ENCODE results near the gene XKR7. TPM values are rescaled to one million over a fixed set of nuclear protein-coding genes. Genes with fewer than 3 reads are reported as not detected.

Gene XKR7
- total RNA-seq, 4 donors from 2014 or later = not detected

GRCh38 chr20:31922181-31922580 is 45.8 kb upstream of the XKR7 start:
- DNase-seq (ENCODE audit: low spot score in 2 of 2) = no peak
- TF ChIP-seq EP300 (IDR thresholded peaks at IDR 0.05) = no peak
- TF ChIP-seq CTCF (IDR thresholded peaks at IDR 0.05) = no peak
- no peak for TF ChIP-seq POLR2AphosphoS5 (IDR thresholded peaks at IDR 0.05)
- no peak for TF ChIP-seq POLR2A (IDR thresholded peaks at IDR 0.05)
- no peak overlapping the region for H3K27ac ChIP-seq
- H3K4me3 ChIP-seq = no peak overlapping the region
- no peaks in the 10 kb centered on the region for H3K4me1 ChIP-seq
- H3K36me3 ChIP-seq = no peaks in the 10 kb centered on the region
- WGBS = 72% methylated on average over 4 of the region's 4 CpGs
- H3K9me3 ChIP-seq = no peaks in the 10 kb centered on the region
- peaks cover 9% of the 10 kb centered on the region for H3K27me3 ChIP-seq

GRCh38 chr20:31922588-31922987 is 45.4 kb upstream of the XKR7 start:
- 90% methylated on average over 4 of the region's 4 CpGs for WGBS
- Histone ChIP-seq H3K9me3 (no peaks in the 10 kb centered on the region), H3K4me1 (no peaks in the 10 kb centered on the region), H3K27me3 (peaks cover 9% of the 10 kb centered on the region), H3K4me3 (no peak overlapping the region), H3K36me3 (no peaks in the 10 kb centered on the region), H3K27ac (no peak overlapping the region)
- DNase-seq (ENCODE audit: low spot score in 2 of 2) = no peak
- TF ChIP-seq POLR2AphosphoS5 (IDR thresholded peaks at IDR 0.05) = no peak
- TF ChIP-seq CTCF (IDR thresholded peaks at IDR 0.05) = no peak
- TF ChIP-seq EP300 (IDR thresholded peaks at IDR 0.05) = no peak
- TF ChIP-seq POLR2A (IDR thresholded peaks at IDR 0.05) = no peak

- Histone ChIP-seq H3K9me3 (no peaks in the 10 kb centered on the region), H3K4me1 (no peaks in the 10 kb centered on the region), H3K27me3 (peaks cover 7% of the 10 kb centered on the region), H3K36me3 (no peaks in the 10 kb centered on the region), H3K27ac (no peak overlapping the region), H3K4me3 (no peak overlapping the region)
- DNase-seq (ENCODE audit: low spot score in 2 of 2) = no peak
- WGBS = 38% methylated on average over 13 of the region's 13 CpGs
- TF ChIP-seq EP300 (IDR thresholded peaks at IDR 0.05) (no peak), POLR2A (IDR thresholded peaks at IDR 0.05) (no peak), CTCF (IDR thresholded peaks at IDR 0.05) (no peak)
These were observed 44.3 kb upstream of the XKR7 start for GRCh38 chr20:31923388-31924331.

- Histone ChIP-seq H3K36me3 (no peaks in the 10 kb centered on the region), H3K4me3 (no peak overlapping the region), H3K4me1 (no peaks in the 10 kb centered on the region), H3K27me3 (peaks cover 7% of the 10 kb centered on the region), H3K27ac (no peak overlapping the region), H3K9me3 (no peaks in the 10 kb centered on the region)
- TF ChIP-seq EP300 (IDR thresholded peaks at IDR 0.05) (no peak), CTCF (IDR thresholded peaks at IDR 0.05) (no peak), POLR2A (IDR thresholded peaks at IDR 0.05) (no peak), POLR2AphosphoS5 (IDR thresholded peaks at IDR 0.05) (no peak)
- WGBS = 97% methylated on average over 8 of the region's 8 CpGs
- DNase-seq (ENCODE audit: low spot score in 2 of 2) = no peak
These were observed 43.4 kb upstream of the XKR7 start for GRCh38 chr20:31924561-31924960.

- H3K27ac ChIP-seq = no peak overlapping the region
- H3K27me3 ChIP-seq = peaks cover 7% of the 10 kb centered on the region
- no peak overlapping the region for H3K4me3 ChIP-seq
- WGBS = 62% methylated on average over 9 of the region's 9 CpGs
- H3K4me1 ChIP-seq = no peaks in the 10 kb centered on the region
- no peaks in the 10 kb centered on the region for H3K36me3 ChIP-seq
- no peaks in the 10 kb centered on the region for H3K9me3 ChIP-seq
- no peak for DNase-seq (ENCODE audit: low spot score in 2 of 2)
- TF ChIP-seq CTCF (IDR thresholded peaks at IDR 0.05) = no peak
- no peak for TF ChIP-seq POLR2A (IDR thresholded peaks at IDR 0.05)
- TF ChIP-seq EP300 (IDR thresholded peaks at IDR 0.05) = no peak
- no peak for TF ChIP-seq POLR2AphosphoS5 (IDR thresholded peaks at IDR 0.05)
These were observed 42.3 kb upstream of the XKR7 start for GRCh38 chr20:31925631-31926030.
